SH-SY5Y (cell line): ENCODE results near the gene UNC13B.

ENCODE experiments used
- GATA2 ChIP-seq: IDR thresholded peaks from 2 replicates; pipeline ENCODE4 v1.6.1; 2011; ENCODE audit warnings: mild to moderate bottlenecking, low read depth, low read length
- GATA3 ChIP-seq: IDR thresholded peaks from 2 replicates; pipeline ENCODE4 v1.6.1; 2011; ENCODE audit warnings: low read depth, mild to moderate bottlenecking, low read length, moderate library complexity

The UNC13B gene

DNA sequence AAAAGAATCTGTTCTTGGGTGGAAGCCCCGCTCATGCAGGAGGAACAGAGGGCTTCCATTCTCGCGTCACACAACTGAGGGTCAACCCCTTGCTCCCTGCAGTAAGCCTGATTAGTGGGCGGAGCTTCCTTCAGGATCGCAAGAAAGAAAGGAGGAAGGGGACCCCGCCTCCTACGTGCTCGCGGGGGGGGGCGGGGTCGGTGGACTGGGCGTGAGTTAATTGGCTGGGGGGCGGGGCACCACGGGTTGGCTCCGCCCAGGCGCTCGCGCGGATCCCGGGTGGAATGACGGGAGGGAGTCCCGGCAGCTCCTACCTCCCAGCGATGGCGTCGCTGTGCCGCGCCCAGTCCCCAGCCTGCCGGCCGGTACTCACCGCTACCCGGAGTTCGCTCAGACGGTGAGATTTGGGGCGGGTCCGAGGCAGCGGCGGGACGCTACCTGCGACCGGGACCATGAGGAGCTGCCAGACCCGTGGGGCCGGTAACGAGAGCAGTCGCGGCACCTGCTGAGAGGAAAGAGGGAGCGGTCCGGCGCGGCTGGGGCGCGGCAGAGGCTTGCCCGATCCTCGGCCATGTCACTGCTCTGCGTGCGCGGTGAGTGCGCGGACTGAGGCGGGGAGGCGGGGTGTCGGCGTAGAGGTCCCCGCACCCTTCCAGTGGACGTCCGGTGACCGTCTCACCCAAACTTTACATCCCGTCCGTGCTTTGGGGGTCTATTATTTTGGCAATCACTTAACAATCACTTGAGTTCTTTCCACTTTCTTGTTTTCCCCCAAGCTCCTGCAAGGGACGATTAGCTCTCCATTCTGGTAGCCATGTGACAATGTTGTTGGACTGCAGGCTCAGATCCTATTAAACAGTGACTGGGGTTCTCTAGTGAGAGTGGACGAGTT lies at the start of gene UNC13B:
UNC13B (plus strand) TSS at position 297 of the 892 bp plus-strand sequence; CDS start at position 572, 275 bp downstream.
- TF ChIP-seq GATA3 = no peak
- 0 out of 2 replicates have a peak, but pooled peaks have one; percentile 8 for TF ChIP-seq GATA2

DNA sequence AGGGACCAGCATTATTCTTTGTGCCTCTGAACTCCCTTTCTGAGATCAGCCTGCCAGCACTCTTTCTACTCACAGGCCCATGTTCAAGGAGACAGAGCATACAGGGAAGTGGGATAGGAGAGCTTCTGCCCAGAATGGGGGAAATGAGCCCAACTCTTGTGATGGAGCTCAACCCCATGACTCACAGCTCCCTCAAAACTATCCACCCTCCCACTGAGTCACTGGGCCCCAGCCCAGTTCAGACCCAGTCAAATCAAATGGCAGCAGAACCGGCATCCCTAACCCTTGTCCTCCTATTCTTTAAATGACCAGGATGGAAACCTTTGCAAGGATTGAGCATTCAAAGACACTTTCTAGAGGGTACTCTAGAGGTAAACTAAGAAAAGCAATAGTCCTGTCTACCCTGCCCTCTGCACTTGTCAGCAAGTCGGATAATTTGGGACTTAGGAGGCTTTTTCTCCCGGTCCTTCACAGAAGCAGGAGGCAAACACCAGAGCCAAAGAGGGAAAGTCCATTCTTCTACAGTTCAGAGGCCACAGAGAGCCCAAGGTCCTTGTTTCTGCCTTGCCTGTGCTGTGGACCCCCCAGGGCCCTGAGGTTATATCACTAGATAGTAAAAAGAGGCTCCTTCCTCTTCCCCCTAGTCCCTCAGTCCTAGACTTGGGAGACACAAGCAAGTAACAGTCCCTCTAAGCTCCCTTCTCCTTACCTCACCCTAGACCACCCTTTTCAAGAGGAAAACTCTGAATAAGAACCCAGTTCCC lies 49.4 kb upstream of the UNC13B start:
- TF ChIP-seq GATA2 = no peak
- TF ChIP-seq GATA3 = no peak

DNA sequence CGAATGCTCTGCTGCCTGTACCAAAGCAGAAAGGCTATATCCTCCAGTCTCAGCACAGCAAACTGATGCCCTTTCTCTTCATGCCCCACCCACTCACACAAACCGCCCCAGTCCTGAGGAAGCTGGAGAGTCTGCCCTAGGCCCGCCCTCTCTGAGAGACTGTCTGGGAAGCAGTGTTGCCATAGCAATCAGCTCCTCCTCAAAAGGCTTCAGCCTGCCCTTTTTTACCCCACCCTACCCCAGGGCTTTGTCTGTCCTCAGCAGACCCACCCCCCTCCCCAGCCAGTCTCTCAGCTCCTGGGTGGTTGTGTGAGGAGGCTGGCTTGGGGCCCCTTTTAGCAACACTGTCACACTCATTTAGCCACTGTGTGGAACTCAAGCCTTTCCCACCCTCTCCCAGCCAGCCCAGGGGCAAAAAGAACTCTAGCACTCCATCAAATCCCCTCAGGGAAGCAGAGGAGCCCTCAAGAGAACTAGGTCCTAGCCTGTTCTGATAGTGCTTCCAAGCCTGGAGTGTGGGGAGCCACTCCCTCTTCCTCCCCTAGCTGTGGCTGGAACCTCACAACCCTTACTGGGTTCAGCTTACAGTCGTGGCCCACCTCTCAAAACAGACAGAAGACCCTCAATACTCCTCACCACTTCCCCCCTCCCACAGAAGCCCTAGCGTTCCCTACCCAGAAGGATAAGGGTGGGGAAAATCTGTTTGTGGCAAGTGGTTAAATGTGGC lies 47.5 kb upstream of the UNC13B start:
- TF ChIP-seq GATA2 = no peak
- no peak for TF ChIP-seq GATA3

DNA sequence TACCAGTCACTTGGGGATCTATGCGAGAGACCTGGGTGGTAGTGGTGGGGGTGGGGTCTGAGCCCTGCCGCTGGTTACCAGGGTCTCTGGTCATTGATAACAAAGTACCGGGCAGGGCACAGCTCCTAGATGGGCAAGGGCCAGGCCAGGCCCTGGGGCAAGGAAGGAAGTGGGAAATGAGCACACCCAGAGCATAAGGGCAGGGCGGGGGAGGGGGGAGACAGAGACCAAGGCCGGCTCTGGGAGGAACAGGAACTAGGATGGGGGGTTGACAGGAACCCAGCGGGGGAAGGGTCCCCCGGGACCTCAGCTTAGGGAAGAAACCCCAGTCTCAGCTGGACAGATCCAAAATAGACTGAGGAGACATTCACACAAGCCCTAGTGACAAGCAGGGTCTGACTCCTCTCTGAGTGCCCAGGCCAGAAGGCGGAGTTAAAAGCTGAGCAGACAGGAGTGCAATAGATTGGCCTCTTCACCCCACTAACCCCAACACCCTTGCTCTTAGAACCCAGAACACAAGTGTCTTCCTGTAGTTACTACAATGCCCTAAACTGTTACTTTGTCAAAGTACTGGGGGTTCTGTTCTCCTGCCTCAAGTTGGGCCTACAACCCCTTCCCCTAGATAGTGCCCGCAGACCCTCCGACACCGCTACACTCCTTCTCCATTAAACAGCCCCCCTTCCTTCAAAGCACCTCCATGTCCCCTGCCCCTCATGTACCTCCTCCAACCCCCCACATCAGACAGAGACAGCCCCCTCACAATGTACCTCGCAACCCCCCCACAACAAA lies 46.8 kb upstream of the UNC13B start:
- TF ChIP-seq GATA3 = no peak
- TF ChIP-seq GATA2 = no peak

DNA sequence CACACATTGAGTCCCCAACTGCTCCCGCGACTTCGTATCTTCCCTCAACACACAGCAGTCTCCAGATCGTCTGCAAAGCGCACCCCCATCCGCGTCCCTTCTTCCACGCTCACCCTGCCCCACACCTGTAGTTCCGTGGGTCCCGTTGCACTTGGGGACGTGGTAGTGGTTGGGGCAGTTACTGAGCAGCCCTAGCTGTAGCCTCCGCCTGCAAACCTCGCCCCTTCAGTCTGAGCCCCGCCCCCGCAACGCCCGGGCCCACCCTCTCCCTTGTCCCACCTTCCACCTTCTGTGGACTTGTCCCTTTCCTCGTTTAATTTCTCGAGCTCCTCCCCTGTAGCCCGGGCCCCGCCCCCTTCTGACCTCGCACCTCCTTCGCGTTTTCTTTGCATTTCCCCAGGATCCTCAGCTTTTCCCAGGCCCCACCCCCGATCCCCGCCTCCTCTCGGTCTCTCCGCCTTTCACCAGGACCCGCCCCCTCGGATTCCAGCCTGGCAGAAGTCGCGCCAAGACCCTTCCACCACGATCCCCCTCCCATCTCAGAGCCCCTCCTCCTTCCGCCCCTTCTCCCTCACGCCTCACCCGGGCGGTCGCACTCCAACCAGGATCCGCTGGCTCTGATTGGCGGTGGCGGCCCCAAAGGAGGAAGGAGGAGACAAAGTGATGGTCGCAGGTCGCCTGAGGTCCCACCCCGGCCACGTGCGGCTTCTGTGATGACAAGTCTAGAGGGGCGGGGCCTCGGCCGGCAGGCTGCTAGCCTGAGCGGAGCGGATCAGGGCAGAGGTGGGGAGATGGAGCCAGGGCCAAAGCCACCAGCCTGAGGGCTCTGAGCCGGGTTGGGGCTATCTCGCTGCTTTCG lies 45.9 kb upstream of the UNC13B start, which contains the start of gene ATOSB:
ATOSB (minus strand) TSS at position 183 of the 859 bp plus-strand sequence. CDS start 7,588 bp downstream, outside the sequence.
- TF ChIP-seq GATA3 (no peak), GATA2 (no peak)

DNA sequence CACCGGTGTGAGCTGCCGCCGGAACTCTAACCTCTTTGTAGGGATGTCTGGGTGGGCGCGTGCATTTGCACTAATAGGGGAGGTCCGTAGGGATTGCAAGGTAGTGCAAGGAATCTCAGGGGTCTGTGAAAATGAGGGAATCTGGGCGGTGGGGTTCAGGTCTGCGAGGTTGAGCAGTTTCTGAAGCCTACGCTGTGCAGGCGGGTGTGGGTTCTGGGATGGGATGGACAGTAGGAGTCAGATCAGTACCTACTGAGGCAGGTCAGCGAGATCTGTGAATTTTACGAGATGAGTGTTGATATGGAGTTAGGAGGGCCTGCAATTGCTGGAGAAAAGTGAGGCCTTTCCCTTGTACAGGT lies 45.3 kb upstream of the UNC13B start:
- no peak for TF ChIP-seq GATA2
- TF ChIP-seq GATA3 = no peak

DNA sequence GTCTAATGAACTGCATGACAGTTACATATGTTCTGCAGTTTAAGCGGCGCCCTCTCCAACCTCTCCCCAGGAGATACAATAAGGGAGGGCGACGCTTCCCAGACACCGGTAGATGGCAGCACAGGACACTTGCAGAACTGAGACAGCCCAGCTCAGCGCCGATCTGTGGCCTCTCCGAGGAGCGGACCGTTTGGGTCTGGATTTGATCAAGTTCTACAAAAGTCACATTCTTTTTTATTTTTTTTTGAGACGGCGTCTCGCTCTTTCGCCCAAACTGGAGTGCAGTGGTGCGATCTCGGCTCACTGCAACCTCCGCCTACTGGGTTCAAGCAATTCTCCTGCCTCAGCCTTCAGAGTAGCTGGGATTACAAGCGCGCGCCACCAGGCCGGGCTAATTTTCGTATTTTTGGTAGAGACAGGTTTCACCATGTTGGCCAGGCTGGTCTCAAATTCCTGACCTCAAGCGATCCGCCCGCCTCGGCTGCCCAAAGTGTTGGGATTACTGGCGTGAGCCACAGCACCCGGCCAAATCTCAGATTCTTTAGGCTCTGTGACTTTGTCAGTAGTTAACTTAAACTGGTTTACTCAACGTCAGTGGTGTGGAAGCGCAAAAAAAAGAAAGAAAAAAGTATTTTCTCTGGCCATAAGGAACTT lies 44.8 kb upstream of the UNC13B start:
- TF ChIP-seq GATA2 (no peak), GATA3 (no peak)

DNA sequence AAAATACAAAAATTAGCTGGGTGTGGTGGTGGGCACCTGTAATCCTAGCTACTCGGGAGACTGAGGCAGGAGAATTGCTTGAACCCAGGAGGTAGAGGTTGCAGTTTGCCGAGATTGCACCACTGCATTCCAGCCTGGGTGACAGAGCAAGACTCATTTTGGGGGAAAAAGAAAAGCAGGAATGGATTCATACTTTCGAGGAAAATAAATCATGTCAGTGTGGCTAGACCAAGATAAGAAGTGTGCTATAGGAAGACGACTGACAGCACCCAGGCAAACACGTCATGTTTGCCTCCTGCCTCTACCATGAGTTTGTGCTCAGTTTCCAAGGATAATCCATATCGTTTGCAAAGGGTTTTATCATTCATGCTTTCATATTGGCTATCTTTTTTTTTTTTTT lies 26.9 kb upstream of the UNC13B start:
- no peak for TF ChIP-seq GATA3
- no peak for TF ChIP-seq GATA2

DNA sequence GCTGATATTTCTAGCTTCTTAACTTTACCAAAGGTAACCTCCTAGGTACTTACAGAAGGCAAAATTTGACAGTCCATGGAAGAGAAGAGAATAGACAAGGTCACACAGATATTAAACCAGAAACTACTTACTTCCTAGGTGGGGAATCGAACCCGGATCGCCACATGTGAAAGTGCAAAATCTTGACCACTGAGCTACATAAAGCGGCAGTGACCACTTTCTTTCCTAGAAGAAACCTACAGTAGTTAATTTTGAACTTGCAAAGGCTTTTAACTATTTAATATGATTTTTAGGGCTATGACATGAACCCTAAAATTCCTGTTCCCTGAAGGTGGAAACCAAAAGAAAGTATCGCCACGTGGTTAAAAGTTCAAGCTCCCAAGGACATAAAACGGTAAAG lies 25.8 kb upstream of the UNC13B start:
- TF ChIP-seq GATA2 = no peak
- TF ChIP-seq GATA3 = no peak

DNA sequence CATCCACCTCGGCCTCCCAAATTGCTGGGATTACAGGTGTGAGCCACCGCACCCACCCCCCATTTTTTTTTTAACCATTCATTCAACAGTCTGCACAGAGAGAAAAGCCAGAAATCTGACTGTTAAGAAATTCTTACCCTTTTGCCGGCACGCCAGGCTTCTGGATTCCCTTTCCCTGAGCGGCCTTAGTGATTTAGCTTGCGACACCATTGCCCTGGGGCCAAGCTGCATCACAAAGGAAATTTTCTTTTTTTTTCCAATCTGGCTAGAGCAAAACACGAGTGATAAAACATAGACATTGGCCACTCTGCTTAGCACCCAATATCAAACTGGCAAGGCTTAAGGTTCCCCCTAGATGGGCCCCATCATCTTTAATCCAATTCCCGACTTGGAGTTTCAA lies 24.9 kb upstream of the UNC13B start:
- no peak for TF ChIP-seq GATA3

DNA sequence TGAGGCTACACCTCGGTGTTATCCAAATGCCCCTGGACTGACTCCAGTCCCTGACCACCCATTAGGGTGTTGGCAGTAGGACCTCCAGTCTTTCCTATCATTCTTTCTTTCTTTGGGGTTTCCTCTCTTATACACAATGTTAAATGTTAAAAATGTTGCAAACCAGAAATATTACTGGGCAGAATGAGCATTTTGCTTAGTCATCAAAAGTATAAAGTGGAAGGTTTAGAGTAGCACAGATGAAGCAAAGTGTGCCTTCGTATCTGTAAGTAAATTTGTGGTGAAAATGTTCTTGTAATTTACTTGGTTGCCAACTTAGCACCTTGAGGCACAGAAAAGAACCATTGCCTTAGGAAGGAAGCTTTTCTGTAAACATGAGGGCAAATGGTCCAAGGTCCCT lies 21.7 kb upstream of the UNC13B start:
- TF ChIP-seq GATA2 = no peak
- TF ChIP-seq GATA3 = no peak

DNA sequence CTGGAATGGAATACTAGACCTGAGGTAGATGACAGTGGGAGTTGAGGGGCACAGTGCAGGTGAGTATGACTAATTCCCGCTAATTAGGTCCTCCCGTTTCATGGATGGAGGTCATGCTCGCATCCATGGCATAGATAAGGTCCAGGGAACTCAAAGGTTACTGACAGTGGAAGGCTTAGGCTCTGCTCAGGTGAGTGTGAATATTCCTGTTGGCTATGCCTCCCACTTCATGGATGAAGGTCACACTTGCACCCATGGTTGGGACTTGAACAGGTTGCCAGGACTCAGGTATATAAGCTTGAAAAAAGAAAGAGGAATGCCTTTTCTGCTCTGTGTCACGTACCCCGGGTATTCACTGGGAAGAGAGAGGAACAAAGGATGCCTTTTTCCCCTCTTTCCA lies 19.8 kb upstream of the UNC13B start:
- TF ChIP-seq GATA3 = no peak
- TF ChIP-seq GATA2 = no peak

DNA sequence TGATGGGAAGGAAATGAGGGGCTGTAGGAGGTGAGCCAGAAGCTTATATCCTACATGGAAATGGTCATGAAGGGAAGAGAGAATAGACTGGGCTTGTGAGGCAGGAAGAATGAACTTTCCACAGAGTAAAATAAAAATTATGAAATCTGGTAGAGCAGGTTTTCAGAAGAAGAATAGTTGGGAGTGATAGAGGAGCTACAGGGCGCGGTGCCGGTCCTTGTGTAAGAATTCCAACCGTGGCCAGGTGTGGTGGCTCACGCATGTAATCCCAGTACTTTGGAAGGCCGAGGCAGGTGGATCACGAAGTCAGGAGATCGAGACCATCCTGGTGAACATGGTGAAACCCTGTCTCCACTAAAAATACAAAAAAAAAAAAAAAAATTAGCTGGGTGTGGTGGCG lies 8.9 kb upstream of the UNC13B start:
- TF ChIP-seq GATA3 (no peak), GATA2 (no peak)
